ENCODE data around the gene MARCKSL1. TPM values are rescaled to one million over a fixed set of nuclear protein-coding genes. Genes with fewer than 3 reads are reported as not detected.

The MARCKSL1 gene
- total and polyA plus RNA-seq, 2 of the 13 experiments (the other 11 are each of a cell fraction or from before 2014, with no cell fraction given) = 81.9 to 155 TPM

- TF ChIP-seq ZNF33A (CRISPR knock-in tag; IDR thresholded peaks at IDR 0.05; ENCODE audit: borderline replicate concordance) = no peak
- no peak for TF ChIP-seq ZNF232 (CRISPR knock-in tag; IDR thresholded peaks at IDR 0.05; ENCODE audit: borderline replicate concordance)
- TF ChIP-seq ZNF704 (CRISPR knock-in tag; IDR thresholded peaks at IDR 0.05; ENCODE audit: borderline replicate concordance) = no peak
- TF ChIP-seq TFDP2 (CRISPR knock-in tag; IDR thresholded peaks at IDR 0.05) = peak; percentile 70; the same call in 1 of the 2 replicates
- no peak for TF ChIP-seq ZSCAN5A (CRISPR knock-in tag; IDR thresholded peaks at IDR 0.05; ENCODE audit: borderline replicate concordance)
- TF ChIP-seq U2AF2 (IDR thresholded peaks at IDR 0.05; ENCODE audit: low read depth, low read length) = no peak
- no peak for TF ChIP-seq ZNF850 (CRISPR knock-in tag; conservative IDR thresholded peaks at IDR 0.05)
- peak; percentile 84 for TF ChIP-seq SRSF4 (IDR thresholded peaks at IDR 0.05; ENCODE audit: low read depth, low read length, poor library complexity, severe bottlenecking)
- no peak for TF ChIP-seq NR0B2 (CRISPR knock-in tag; IDR thresholded peaks at IDR 0.05)
- TF ChIP-seq MIXL1 (CRISPR knock-in tag; IDR thresholded peaks at IDR 0.05) = no peak
- TF ChIP-seq ISL2 (CRISPR knock-in tag; IDR thresholded peaks at IDR 0.05) = peak; percentile 48
- no peak for TF ChIP-seq NCOA1 (CRISPR knock-in tag; IDR thresholded peaks at IDR 0.05)
- TF ChIP-seq ZNF335 (CRISPR knock-in tag; IDR thresholded peaks at IDR 0.05) = no peak
- no peak for TF ChIP-seq ZNF230 (CRISPR knock-in tag; IDR thresholded peaks at IDR 0.05)
- peak; percentile 85 for TF ChIP-seq TAF1 (CRISPR knock-in tag; IDR thresholded peaks at IDR 0.05)
- TF ChIP-seq IRF1 (CRISPR knock-in tag; IDR thresholded peaks at IDR 0.05; ENCODE audit: low read depth) = no peak
- TF ChIP-seq TOPORS (CRISPR knock-in tag; IDR thresholded peaks at IDR 0.05) = no peak
- no peak for TF ChIP-seq ZBTB7B (CRISPR knock-in tag; IDR thresholded peaks at IDR 0.05)
- no peak for TF ChIP-seq ZBTB46 (CRISPR knock-in tag; IDR thresholded peaks at IDR 0.05; ENCODE audit: borderline replicate concordance)
- no peak for TF ChIP-seq ZNF160 (CRISPR knock-in tag; IDR thresholded peaks at IDR 0.05)
- TF ChIP-seq ZNF260 (CRISPR knock-in tag; IDR thresholded peaks at IDR 0.05; ENCODE audit: borderline replicate concordance, low read depth) = no peak
- TF ChIP-seq ZNF3 (CRISPR knock-in tag; IDR thresholded peaks at IDR 0.05) = no peak
- TF ChIP-seq SP1 (IDR thresholded peaks at IDR 0.05) = no peak
- peak; percentile 40 for TF ChIP-seq SP1 (CRISPR knock-in tag; IDR thresholded peaks at IDR 0.05)
- TF ChIP-seq SMARCE1 (IDR thresholded peaks at IDR 0.05; ENCODE audit: borderline replicate concordance) = no peak
Measured at GRCh38 chr1:32335790-32336590, at the start of gene MARCKSL1 (continued).

All from HepG2 (cell line).